ENCODE results near the gene COMT. TPM values are rescaled to one million over a fixed set of nuclear protein-coding genes. Genes with fewer than 3 reads are reported as not detected.

Gene COMT
- total and polyA plus RNA-seq, 9 of the 15 experiments (the other 6 are each of a cell fraction or from before 2014, with no cell fraction given) = 12.5 to 351 (median 155) TPM

DNA sequence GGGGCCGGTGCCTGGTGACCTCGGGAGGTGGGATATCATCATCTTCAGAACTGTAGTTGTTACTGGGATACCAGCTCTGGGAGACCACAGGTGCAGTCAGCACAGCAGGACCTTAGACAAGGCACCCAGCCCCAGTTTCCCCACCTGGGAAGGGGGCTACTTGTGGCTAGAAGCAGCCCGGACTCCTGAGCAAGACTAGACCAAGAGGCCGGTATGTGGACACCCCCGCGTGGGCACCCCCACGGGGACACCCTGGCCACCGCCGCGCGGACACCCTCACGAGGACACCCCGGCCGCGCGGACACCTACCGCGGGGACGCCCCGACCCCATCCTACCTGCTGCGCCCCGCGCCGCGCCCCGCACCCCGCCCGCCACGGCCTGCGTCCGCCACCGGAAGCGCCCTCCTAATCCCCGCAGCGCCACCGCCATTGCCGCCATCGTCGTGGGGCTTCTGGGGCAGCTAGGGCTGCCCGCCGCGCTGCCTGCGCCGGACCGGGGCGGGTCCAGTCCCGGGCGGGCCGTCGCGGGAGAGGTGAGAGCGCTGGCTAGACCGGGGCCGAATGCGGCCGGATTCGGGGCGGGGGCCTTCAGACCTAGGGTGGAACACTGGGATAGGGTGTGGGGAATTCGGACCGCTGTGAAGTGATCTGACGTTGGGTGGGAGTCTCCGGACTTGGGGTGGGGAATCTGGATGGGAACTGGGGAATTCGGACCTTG lies at the start of gene COMT, which contains the start of gene TXNRD2 (continued):
- TF ChIP-seq, protein P1, sequence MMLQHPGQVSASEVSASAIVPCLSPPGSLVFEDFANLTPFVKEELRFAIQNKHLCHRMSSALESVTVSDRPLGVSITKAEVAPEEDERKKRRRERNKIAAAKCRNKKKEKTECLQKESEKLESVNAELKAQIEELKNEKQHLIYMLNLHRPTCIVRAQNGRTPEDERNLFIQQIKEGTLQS (IDR thresholded peaks at IDR 0.05) = no peak
- TF ChIP-seq, protein P1 (CRISPR knock-in tag; conservative IDR thresholded peaks at IDR 0.05) = peak; percentile 70; the same call in 1 of the 2 replicates
- TF ChIP-seq, protein P2, sequence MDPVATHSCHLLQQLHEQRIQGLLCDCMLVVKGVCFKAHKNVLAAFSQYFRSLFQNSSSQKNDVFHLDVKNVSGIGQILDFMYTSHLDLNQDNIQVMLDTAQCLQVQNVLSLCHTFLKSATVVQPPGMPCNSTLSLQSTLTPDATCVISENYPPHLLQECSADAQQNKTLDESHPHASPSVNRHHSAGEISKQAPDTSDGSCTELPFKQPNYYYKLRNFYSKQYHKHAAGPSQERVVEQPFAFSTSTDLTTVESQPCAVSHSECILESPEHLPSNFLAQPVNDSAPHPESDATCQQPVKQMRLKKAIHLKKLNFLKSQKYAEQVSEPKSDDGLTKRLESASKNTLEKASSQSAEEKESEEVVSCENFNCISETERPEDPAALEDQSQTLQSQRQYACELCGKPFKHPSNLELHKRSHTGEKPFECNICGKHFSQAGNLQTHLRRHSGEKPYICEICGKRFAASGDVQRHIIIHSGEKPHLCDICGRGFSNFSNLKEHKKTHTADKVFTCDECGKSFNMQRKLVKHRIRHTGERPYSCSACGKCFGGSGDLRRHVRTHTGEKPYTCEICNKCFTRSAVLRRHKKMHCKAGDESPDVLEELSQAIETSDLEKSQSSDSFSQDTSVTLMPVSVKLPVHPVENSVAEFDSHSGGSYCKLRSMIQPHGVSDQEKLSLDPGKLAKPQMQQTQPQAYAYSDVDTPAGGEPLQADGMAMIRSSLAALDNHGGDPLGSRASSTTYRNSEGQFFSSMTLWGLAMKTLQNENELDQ (CRISPR knock-in tag; IDR thresholded peaks at IDR 0.05; ENCODE audit: borderline replicate concordance) = no peak
- TF ChIP-seq, protein P3, sequence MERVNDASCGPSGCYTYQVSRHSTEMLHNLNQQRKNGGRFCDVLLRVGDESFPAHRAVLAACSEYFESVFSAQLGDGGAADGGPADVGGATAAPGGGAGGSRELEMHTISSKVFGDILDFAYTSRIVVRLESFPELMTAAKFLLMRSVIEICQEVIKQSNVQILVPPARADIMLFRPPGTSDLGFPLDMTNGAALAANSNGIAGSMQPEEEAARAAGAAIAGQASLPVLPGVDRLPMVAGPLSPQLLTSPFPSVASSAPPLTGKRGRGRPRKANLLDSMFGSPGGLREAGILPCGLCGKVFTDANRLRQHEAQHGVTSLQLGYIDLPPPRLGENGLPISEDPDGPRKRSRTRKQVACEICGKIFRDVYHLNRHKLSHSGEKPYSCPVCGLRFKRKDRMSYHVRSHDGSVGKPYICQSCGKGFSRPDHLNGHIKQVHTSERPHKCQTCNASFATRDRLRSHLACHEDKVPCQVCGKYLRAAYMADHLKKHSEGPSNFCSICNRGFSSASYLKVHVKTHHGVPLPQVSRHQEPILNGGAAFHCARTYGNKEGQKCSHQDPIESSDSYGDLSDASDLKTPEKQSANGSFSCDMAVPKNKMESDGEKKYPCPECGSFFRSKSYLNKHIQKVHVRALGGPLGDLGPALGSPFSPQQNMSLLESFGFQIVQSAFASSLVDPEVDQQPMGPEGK (CRISPR knock-in tag; IDR thresholded peaks at IDR 0.05; ENCODE audit: borderline replicate concordance) = 0 out of 2 replicates have a peak, but pooled peaks have one; percentile 79
- TF ChIP-seq SRSF1 (IDR thresholded peaks at IDR 0.05; ENCODE audit: low read depth, low read length) (peak; percentile 81; the same call in 1 of the 2 replicates), ZNF445 (CRISPR knock-in tag; IDR thresholded peaks at IDR 0.05; ENCODE audit: low read depth) (0 out of 2 replicates have a peak, but pooled peaks have one; percentile 61), KLF6 (CRISPR knock-in tag; IDR thresholded peaks at IDR 0.05; ENCODE audit: borderline replicate concordance) (peak; percentile 84), BRD4 (IDR thresholded peaks at IDR 0.05) (no peak; the same call in 1 of the 2 replicates), HINFP (tag; conservative IDR thresholded peaks at IDR 0.05; ENCODE audit: low read depth) (peak; percentile 66; the same call in 1 of the 2 replicates), RBM14 (IDR thresholded peaks at IDR 0.05; ENCODE audit: borderline replicate concordance, insufficient read depth, low read depth, low read length) (peak; percentile 95; the same call in 1 of the 2 replicates), E2F8 (IDR thresholded peaks at IDR 0.05; ENCODE audit: low read depth, partially characterized antibody) (no peak), ZBED1 (IDR thresholded peaks at IDR 0.05) (no peak)
- TF ChIP-seq, protein P4, sequence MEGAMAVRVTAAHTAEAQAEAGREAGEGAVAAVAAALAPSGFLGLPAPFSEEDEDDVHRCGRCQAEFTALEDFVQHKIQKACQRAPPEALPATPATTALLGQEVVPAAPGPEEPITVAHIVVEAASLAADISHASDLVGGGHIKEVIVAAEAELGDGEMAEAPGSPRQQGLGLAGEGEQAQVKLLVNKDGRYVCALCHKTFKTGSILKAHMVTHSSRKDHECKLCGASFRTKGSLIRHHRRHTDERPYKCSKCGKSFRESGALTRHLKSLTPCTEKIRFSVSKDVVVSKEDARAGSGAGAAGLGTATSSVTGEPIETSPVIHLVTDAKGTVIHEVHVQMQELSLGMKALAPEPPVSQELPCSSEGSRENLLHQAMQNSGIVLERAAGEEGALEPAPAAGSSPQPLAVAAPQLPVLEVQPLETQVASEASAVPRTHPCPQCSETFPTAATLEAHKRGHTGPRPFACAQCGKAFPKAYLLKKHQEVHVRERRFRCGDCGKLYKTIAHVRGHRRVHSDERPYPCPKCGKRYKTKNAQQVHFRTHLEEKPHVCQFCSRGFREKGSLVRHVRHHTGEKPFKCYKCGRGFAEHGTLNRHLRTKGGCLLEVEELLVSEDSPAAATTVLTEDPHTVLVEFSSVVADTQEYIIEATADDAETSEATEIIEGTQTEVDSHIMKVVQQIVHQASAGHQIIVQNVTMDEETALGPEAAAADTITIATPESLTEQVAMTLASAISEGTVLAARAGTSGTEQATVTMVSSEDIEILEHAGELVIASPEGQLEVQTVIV (CRISPR knock-in tag; IDR thresholded peaks at IDR 0.05; ENCODE audit: borderline replicate concordance) = peak; percentile 74
